ENCODE results near the gene NLK. TPM values are rescaled to one million over a fixed set of nuclear protein-coding genes. Genes with fewer than 3 reads are reported as not detected.

Gene NLK
- total RNA-seq, 1 experiment from 2014 or later, result 31.8 TPM

DNA sequence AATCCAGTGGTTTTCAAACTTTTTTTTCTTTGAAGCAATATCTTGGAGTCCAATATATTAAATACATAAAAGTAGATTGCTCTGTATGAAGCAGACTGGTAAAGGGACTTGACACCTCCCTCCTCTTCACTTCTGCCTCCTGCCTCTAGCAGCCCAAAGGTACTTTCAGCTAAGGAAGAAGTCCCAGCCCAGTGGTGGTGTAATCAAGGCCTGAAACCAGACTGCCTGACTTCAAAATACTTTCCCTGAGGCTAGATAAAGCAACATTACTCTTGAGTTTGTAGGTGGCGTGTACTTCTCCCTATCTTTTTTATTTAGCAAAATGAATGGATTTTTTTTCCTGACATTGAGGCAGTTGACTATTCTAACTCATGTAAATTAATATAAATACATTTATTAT, 154.2 kb downstream of the NLK start:
- no CpG with 5 or more reads among the region's 1 CpG for WGBS (ENCODE audit: extremely low coverage, insufficient read length, low lambda C conversion rate)
- H4K8ac ChIP-seq (replicated peaks; ENCODE audit: insufficient read length, low read depth, low read length), result no peak overlapping the region
- TF ChIP-seq, protein P1, sequence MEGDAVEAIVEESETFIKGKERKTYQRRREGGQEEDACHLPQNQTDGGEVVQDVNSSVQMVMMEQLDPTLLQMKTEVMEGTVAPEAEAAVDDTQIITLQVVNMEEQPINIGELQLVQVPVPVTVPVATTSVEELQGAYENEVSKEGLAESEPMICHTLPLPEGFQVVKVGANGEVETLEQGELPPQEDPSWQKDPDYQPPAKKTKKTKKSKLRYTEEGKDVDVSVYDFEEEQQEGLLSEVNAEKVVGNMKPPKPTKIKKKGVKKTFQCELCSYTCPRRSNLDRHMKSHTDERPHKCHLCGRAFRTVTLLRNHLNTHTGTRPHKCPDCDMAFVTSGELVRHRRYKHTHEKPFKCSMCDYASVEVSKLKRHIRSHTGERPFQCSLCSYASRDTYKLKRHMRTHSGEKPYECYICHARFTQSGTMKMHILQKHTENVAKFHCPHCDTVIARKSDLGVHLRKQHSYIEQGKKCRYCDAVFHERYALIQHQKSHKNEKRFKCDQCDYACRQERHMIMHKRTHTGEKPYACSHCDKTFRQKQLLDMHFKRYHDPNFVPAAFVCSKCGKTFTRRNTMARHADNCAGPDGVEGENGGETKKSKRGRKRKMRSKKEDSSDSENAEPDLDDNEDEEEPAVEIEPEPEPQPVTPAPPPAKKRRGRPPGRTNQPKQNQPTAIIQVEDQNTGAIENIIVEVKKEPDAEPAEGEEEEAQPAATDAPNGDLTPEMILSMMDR (conservative IDR thresholded peaks at IDR 0.05), result no peak
- no peaks in the 10 kb centered on the region for H3K9me3 ChIP-seq (ENCODE audit: control insufficient read depth, low read depth, low read length)
- no peaks in the 10 kb centered on the region for H3K4me1 ChIP-seq (ENCODE audit: insufficient read depth, low read length)
- H2AK5ac ChIP-seq (ENCODE audit: insufficient read length, low read length), result no peak overlapping the region
- no peak overlapping the region for H3K14ac ChIP-seq (ENCODE audit: insufficient read depth, low read length)
- no peak overlapping the region for H3K23ac ChIP-seq (ENCODE audit: insufficient read length, low read depth, low read length)
- no peak overlapping the region for H2BK120ac ChIP-seq (ENCODE audit: low read depth, low read length, poor library complexity, severe bottlenecking)
- DNase-seq, result no peak
- H3K4ac ChIP-seq (ENCODE audit: low read depth, low read length), result no peak overlapping the region
- Mint-ChIP-seq H3K36me3 (ENCODE audit: insufficient read depth in 1 of 3, low read depth in 3 of 3) (peaks cover 2 to 32% (median 27%) of the 10 kb centered on the region in 3 experiments; a peak in 6 of 7 replicates), H3K4me1 (peaks cover 2 to 19% of the 10 kb centered on the region in 2 experiments), H3K27me3 (ENCODE audit: low read depth) (no peaks in the 10 kb centered on the region), H3K4me3 (no peak overlapping the region), H3K9me3 (no peaks in the 10 kb centered on the region), H3K27ac (no peak overlapping the region)
- H3K23me2 ChIP-seq (ENCODE audit: insufficient read length, low read depth, low read length, poor library complexity, severe bottlenecking), result no peaks in the 10 kb centered on the region
- no peaks in the 10 kb centered on the region for H4K20me1 ChIP-seq (ENCODE audit: control insufficient read depth, insufficient read depth, insufficient read length)
- H2BK20ac ChIP-seq (ENCODE audit: low read depth, low read length, poor library complexity, severe bottlenecking), result no peak overlapping the region
- no peak overlapping the region for H3K56ac ChIP-seq (ENCODE audit: insufficient read length, low read depth, low read length)
- no peaks in the 10 kb centered on the region for H3K79me1 ChIP-seq (ENCODE audit: insufficient read depth, low read depth, low read length, poor library complexity, severe bottlenecking)
- no peaks in the 10 kb centered on the region for H3K79me2 ChIP-seq (ENCODE audit: insufficient read depth, low read length)
- no peak overlapping the region for H3K9ac ChIP-seq (ENCODE audit: extremely low read depth, insufficient read length, low read length)
- H4K5ac ChIP-seq (ENCODE audit: insufficient read length, low read depth, low read length), result no peak overlapping the region
- H3K4me2 ChIP-seq (ENCODE audit: insufficient read depth, insufficient read length, low read length), result no peak overlapping the region
- H3T11ph ChIP-seq (ENCODE audit: low read length), result no peak overlapping the region
- H2BK5ac ChIP-seq (ENCODE audit: insufficient read length, low read length), result no peak overlapping the region
- H3K18ac ChIP-seq (ENCODE audit: insufficient read length, low read depth, low read length), result no peak overlapping the region
- no peaks in the 10 kb centered on the region for H3K27me3 ChIP-seq (ENCODE audit: insufficient read depth, low read length)
- no peak overlapping the region for H2BK15ac ChIP-seq (ENCODE audit: low read depth, low read length)
- no peak overlapping the region for H2AFZ ChIP-seq (ENCODE audit: low read length)
- no peak overlapping the region for H3K27ac ChIP-seq (ENCODE audit: insufficient read length, low read depth, low read length)
- no peak overlapping the region for H4K91ac ChIP-seq (ENCODE audit: insufficient read length, low read depth, low read length)
- H2BK12ac ChIP-seq (ENCODE audit: insufficient read length, low read depth, low read length), result no peak overlapping the region

Data from H9 (cell line).